Stimulated activated CD8-positive, alpha-beta memory T cell treated with anti-CD3 and anti-CD28 coated beads, Interleukin-12 subunit alpha, Interleukin-12 subunit beta, amount 100 ng/mL, for 24 hours (primary cell): ENCODE measurements around the gene SPATA13.

ENCODE experiments used
- DNase-seq: peaks from one replicate; pipeline ENCODE4 v3.0.0-alpha.2; 2020; ENCODE audit errors: extremely low read depth

Gene SPATA13

GRCh38 chr13:24251525-24251924 is 91.0 kb downstream of the SPATA13 start:
- DNase-seq, result peak; percentile 50

- no peak for DNase-seq
These were observed 91.6 kb downstream of the SPATA13 start for GRCh38 chr13:24252136-24252535.

- no peak for DNase-seq
These were observed 93.1 kb downstream of the SPATA13 start for GRCh38 chr13:24253520-24254145.

GRCh38 chr13:24254146-24254841 is 93.8 kb downstream of the SPATA13 start:
- DNase-seq, result no peak

GRCh38 chr13:24257497-24257896 is 97.0 kb downstream of the SPATA13 start:
- no peak for DNase-seq

- DNase-seq, result no peak
These were observed 101.0 kb downstream of the SPATA13 start for GRCh38 chr13:24261566-24261965.

GRCh38 chr13:24263632-24264031 is 103.1 kb downstream of the SPATA13 start:
- no peak for DNase-seq

- DNase-seq, result peak; percentile 54
These were observed 104.5 kb downstream of the SPATA13 start for GRCh38 chr13:24264976-24265375.

- DNase-seq, result no peak
These were observed 104.9 kb downstream of the SPATA13 start for GRCh38 chr13:24265453-24265852.

- no peak for DNase-seq
These were observed 106.8 kb downstream of the SPATA13 start for GRCh38 chr13:24267274-24267673.

- DNase-seq, result no peak
These were observed 107.3 kb downstream of the SPATA13 start for GRCh38 chr13:24267801-24268200.

GRCh38 chr13:24269821-24270220 is 109.3 kb downstream of the SPATA13 start:
- DNase-seq, result no peak

GRCh38 chr13:24270639-24271141 is 110.2 kb downstream of the SPATA13 start:
- no peak for DNase-seq

- DNase-seq, result no peak
These were observed 110.7 kb downstream of the SPATA13 start for GRCh38 chr13:24271231-24271600.

- DNase-seq, result no peak
These were observed 111.3 kb downstream of the SPATA13 start for GRCh38 chr13:24271601-24272451.

GRCh38 chr13:24272452-24273161 is 112.1 kb downstream of the SPATA13 start:
- no peak for DNase-seq

GRCh38 chr13:24273926-24274325 is 113.4 kb downstream of the SPATA13 start:
- no peak for DNase-seq

- DNase-seq, result peak; percentile 50
These were observed 114.0 kb downstream of the SPATA13 start for GRCh38 chr13:24274452-24275021.

GRCh38 chr13:24275041-24275440 is 114.5 kb downstream of the SPATA13 start:
- no peak for DNase-seq

GRCh38 chr13:24276306-24276705 is 115.8 kb downstream of the SPATA13 start:
- no peak for DNase-seq

- no peak for DNase-seq
These were observed 116.3 kb downstream of the SPATA13 start for GRCh38 chr13:24276861-24277260.
